NCI-H510A (cell line): Measurements from ENCODE around the gene TMTC1.

ENCODE experiments used
- DNase-seq: peaks from one replicate; lab custom pipeline; 2025; lab: John Stamatoyannopoulos, UW

TMTC1 gene

GRCh38 chr12:29537298-29537697, 246.4 kb downstream of the TMTC1 start:
- no peak for DNase-seq

GRCh38 chr12:29534935-29535334, 248.8 kb downstream of the TMTC1 start:
- DNase-seq: no peak

- DNase-seq: no peak
Measured at GRCh38 chr12:29533815-29534489, 249.8 kb downstream of the TMTC1 start.

GRCh38 chr12:29531471-29531870, 252.3 kb downstream of the TMTC1 start:
- no peak for DNase-seq

GRCh38 chr12:29530436-29530835, 253.3 kb downstream of the TMTC1 start:
- DNase-seq: no peak

- no peak for DNase-seq
Measured at GRCh38 chr12:29528161-29528560, 255.6 kb downstream of the TMTC1 start.

GRCh38 chr12:29521951-29522350, 261.8 kb downstream of the TMTC1 start:
- no peak for DNase-seq

- no peak for DNase-seq
Measured at GRCh38 chr12:29519585-29520182, 264.1 kb downstream of the TMTC1 start.

- no peak for DNase-seq
Measured at GRCh38 chr12:29518407-29518806, 265.3 kb downstream of the TMTC1 start.

GRCh38 chr12:29517264-29517663, 266.5 kb downstream of the TMTC1 start:
- no peak for DNase-seq

- no peak for DNase-seq
Measured at GRCh38 chr12:29516431-29516875, 267.3 kb downstream of the TMTC1 start.

GRCh38 chr12:29510591-29511185, 273.1 kb downstream of the TMTC1 start:
- DNase-seq: no peak

- no peak for DNase-seq
Measured at GRCh38 chr12:29509503-29509902, 274.2 kb downstream of the TMTC1 start.

- DNase-seq: no peak
Measured at GRCh38 chr12:29508949-29509348, 274.8 kb downstream of the TMTC1 start.

GRCh38 chr12:29505122-29505521, 278.6 kb downstream of the TMTC1 start:
- no peak for DNase-seq

GRCh38 chr12:29503283-29503682, 280.5 kb downstream of the TMTC1 start:
- DNase-seq: no peak

GRCh38 chr12:29499235-29499634, 284.5 kb downstream of the TMTC1 start:
- DNase-seq: no peak

GRCh38 chr12:29497588-29497987, 286.2 kb downstream of the TMTC1 start, which contains the start of gene OVCH1:
TSS of gene OVCH1 (minus strand) at chr12:29497686. CDS start at chr12:29497686, 0 bp downstream.
- DNase-seq: no peak

GRCh38 chr12:29492891-29493290, 290.9 kb downstream of the TMTC1 start:
- DNase-seq: no peak

GRCh38 chr12:29486972-29487371, 296.8 kb downstream of the TMTC1 start:
- DNase-seq: no peak

GRCh38 chr12:29463198-29463597, 320.5 kb downstream of the TMTC1 start:
- no peak for DNase-seq

GRCh38 chr12:29460082-29460481, 323.7 kb downstream of the TMTC1 start:
- DNase-seq: no peak

- DNase-seq: no peak
Measured at GRCh38 chr12:29455087-29455486, 328.7 kb downstream of the TMTC1 start.
